GM19455 (cell line): ENCODE results near the gene NUBPL.
"Not testable (repeated sequence)": the region's sequence is repeated elsewhere in the genome, so short reads cannot be mapped to it uniquely, and the experiment has no call there.

Experiments used
- ATAC-seq: cut with Tn5 transposase; IDR thresholded peaks from one replicate; pipeline ENCODE4 v1.9.1; 2021; ENCODE audit not compliant: unreplicated experiment

The NUBPL gene

GRCh38 chr14:31576949-31577348, 15.7 kb downstream of the NUBPL start:
- ATAC-seq, result no peak

DNA sequence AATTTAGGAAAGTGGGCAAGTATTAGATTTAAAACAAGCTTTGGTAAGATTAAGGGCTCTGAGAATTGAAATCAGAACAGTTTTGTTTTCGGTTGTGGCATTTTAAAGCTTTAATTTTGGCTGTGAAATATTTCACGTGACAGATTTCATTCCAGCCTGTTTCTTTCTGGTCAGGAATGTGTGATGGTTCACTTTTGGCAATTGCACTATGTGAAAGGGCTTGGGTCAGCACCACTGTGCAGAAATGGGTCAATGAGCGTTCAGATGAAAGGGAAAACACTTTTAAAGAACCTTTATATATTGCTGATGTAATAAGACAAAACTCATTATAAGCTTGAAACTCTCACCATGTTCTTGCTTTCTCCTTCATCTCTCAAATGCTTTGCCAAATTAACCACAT, 17.1 kb downstream of the NUBPL start:
- no peak for ATAC-seq

DNA sequence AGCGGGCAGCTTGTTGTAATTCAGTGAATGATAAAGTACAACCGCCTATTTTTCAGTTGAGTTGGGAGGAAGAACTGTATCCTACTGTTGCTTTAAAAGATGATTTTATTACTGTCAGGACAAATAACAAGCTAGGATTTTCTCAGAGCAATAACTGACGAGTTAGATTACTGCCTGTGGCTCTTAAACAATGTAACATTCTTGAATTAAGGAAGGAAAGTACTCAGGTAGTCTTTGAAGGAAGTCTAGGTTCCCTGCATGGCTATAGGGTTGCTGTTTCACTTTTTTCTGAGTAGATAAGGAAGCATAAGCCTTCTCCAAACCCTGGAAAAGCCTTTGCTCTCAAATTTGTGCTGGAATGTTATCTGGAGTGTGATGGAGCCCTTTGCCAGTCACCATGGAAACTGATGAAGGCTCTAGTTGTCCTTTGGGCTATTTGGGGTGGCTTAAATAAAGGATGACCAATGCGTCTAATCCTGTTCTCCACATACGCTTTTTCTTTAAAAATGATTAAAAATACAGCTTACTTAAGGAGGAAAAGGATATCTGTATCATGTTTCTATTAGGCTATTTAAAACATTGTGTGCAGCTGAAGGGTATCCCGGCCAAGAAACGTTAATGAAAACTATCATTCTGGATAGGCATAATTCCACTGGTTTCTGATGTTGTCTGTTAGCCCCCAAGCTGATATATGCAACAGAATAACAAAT, 17.7 kb downstream of the NUBPL start:
- ATAC-seq, result no peak

DNA sequence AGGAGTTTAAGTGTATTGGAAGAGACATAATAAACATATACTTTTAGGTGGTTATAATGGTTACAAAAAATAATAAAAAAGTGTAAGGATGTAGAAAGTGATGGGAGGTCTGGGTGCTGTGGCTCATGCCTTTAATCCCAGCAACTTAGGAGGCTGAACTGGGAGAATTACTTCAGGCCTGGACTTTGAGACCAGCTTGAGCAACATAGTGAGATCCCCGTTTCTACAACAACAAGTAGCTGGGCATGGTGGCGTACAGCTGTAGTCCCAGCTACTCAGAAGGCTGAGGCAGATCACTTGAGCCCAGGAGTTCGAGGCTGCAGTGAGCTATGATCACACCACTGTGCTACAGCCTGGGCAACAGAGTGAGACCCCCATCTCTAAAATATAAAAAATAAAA, 19.0 kb downstream of the NUBPL start:
- ATAC-seq, result no peak

DNA sequence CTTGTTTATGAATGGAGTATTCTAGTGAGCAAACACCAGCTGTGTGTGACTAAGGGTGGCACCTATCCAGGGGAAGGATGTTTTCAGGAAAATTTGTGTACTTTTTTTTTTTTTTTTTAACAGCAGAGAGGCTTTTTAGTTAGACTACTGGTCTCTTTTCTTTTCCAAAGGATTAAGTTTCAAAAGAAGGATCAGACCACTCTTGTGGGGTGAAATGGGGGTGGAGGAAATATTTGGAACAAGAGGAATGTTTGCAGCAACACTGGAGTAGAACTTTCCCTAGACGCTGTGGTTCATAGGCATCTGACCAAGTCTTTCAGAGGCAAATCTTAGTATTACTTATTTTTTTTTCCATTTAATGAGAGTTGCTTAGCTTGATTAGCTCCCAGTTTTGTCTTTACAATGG, 21.1 kb downstream of the NUBPL start:
- ATAC-seq, result no peak

DNA sequence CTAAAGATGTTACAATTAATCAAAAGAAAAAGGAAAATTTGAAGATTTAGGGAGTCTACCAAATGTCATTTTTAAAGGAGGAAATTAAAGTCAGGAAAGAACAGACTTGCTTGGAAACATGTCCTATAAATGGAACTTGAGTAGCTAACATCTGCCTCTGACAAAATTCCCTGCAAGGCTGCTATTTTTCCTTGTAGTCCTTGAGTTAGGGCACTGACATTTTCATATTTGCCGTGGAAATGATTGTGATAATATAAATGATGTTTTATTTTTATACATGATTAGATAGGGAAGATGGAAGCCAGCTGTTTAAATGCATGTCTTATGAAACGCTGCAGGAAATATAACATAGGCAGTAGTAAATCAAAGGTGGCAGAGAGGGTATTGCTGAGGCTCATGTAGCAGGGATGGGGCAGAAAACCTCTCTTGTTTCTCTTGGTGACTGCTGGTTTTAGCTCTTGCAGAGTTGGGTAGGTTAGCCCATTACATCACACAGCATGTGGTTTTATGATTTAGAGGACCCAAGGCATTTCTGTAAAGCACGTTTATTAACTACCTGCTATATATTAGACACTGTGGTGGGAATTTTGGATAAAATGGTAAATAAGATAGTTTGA, 21.7 kb downstream of the NUBPL start:
- no peak for ATAC-seq

DNA sequence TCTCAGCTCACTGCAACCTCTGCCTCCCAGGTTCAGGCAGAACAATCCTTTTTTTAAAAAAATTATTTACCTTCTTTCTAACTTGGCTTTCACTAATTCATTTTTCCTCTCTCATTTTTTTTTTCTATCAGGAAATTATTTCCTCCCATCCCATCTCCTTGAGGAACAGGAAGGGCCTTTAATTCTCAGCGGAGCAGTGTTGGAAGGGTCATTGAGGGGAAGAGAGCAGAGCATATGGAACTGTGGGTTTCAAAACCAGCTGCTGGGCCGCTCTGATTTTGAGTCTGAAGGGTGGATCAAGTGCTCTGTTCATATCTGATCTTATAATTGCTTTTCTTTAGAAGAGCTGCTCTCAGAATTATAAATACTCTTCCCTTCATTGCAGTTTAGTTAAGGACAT, 29.0 kb downstream of the NUBPL start:
- no peak for ATAC-seq

- no peak for ATAC-seq
Observed at GRCh38 chr14:31592122-31592521, 30.9 kb downstream of the NUBPL start.

- ATAC-seq, result no peak
Observed at GRCh38 chr14:31592631-31593030, 31.4 kb downstream of the NUBPL start.

DNA sequence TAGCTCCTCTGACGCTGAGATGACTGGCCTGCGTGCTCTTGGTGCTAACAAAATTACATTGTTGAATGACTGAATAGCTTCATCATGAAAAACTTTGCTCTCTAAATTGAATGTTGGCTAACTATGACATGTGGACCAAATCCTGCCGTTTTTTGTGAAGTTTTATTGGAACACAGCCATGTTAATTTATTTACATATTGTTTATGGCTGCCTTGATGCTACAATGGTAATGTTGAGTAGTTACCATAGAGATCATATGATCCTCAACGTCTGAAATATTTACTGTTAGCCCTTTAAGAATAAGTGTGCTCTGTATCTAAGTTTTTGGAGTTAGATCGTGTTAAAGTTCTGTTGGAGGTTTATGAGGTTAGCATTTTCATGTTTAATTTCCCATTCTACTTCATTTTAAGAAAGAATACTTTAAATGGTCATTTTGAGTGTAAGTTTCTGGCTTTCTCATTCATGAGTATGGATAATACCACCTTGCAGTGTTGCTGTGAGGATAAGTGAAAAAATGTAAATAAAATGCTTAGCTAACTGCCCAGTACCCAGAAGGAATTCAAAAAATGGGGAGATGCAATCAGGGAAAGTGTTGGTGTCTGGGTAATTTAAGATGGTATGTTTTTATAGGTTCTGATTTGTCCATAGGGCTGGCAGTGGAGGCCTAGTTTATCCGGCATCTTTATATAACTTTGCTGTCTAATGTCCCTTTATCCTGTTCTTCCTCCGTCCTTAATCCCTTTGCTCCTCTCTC, 35.3 kb downstream of the NUBPL start:
- no peak for ATAC-seq

DNA sequence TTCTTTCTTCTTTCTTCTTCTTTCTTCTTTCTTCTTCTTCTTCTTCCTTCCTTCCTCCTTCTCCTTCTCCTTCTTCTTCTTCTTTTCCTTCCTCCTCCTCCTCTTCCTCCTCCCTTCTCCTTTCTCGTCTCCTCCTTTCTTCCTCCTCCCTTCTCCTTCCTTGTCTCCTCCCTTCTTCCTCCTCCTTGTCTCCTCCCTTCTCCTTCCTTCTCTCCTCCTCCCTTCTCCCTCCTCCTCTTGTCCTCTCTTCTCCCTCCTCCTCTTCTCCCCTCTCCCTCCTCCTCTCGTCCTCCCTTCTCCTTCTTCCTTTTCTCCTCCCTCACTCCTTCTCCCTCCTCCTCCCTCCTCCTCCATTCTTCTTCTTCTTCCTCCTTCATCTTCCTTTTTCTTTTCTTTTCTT, 44.5 kb downstream of the NUBPL start:
- ATAC-seq, result no peak

DNA sequence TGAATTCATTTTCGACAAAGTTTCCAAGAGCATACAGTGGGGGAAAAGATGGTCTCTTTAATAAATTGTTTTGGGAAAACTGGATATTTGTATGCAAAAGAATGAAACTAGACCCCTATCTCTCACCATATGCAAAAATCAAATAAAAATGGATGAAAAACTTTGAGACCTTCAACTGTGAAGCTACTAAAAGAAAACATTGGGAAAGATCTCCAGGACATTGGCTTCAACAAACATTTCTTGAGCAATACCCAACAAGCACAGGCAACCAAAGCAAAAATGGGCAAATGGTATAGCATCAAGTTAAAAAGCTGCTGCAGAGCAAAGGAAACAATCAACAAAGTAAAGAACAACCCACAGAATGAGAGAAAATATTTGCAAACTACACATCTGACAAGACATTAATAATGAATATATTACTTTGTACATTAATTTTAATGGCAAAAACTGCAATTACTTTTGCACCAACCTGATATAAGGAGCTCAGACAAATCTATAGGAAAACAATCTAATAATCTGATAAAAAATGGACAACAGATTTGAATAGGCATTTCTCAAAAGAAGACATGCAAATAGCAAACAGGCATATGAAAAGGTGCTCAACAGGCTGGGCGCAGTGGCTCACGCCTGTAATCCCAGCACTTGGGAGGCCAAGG, 50.7 kb downstream of the NUBPL start:
- ATAC-seq, result no peak

- ATAC-seq, result no peak
Observed at GRCh38 chr14:31613188-31613587, 52.0 kb downstream of the NUBPL start.

DNA sequence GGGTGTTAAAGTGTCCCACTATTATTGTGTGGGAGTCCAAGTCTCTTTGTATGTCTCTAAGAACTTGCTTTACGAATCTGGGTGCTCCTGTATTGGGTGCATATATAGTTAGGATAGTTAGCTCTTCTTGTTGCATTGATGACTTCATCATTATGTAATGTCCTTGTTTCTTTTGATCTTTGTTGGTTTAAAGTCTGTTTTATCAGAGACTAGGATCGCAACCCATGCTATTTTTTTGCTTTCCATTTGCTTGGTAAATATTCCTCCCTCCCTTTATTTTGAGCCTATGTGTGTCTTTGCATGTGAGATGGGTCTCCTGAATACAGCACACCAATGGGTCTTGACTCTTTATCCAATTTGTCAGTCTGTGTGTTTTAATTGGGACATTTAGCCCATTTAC, 57.7 kb downstream of the NUBPL start:
- ATAC-seq, result not testable (repeated sequence)

GRCh38 chr14:31619440-31619839, 58.2 kb downstream of the NUBPL start:
- no peak for ATAC-seq

GRCh38 chr14:31620898-31621297, 59.7 kb downstream of the NUBPL start:
- ATAC-seq, result not testable (repeated sequence)

DNA sequence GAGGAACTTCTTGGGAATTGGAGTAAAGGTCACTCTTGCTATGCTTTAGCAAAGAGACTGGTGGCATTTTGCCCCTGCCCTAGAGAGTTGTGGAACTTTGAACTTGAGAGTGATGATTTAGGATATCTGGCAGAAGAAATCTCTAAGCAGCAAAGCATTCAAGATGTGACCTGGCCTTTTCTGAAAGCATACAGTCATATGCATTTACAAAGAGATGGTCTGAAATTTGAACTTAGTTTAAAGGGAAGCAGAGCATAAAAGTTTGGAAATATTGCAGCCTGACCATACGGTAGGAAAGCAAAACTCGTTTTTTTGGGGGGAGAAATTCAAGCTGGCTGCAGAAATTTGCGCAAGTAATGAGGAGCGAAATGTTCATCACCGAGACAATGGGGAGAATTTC, 60.9 kb downstream of the NUBPL start:
- ATAC-seq, result no peak

- not testable (repeated sequence) for ATAC-seq
Observed at GRCh38 chr14:31652900-31653299, 91.7 kb downstream of the NUBPL start.

- no peak for ATAC-seq
Observed at GRCh38 chr14:31657917-31658316, 96.7 kb downstream of the NUBPL start.

DNA sequence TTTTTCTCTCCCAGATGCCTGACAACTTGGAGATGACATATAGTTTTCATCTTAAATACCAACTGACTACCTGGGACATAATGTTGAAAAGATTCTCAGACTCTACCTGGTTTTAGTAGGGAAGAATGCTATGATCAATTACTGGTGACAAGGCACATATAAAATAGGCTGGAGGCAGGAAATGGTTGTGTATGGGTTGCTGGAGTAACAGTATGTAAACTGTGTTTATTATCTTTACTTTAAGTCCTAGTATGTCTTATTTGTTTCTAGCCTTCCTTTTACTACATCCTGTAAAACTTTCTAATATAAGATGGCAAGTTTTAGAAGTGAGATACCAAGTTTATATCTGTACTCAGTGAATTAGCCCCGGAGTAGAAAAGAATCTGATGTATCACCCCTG, 98.1 kb downstream of the NUBPL start:
- ATAC-seq, result no peak

GRCh38 chr14:31660191-31660590, 99.0 kb downstream of the NUBPL start:
- no peak for ATAC-seq

GRCh38 chr14:31660728-31661127, 99.5 kb downstream of the NUBPL start:
- no peak for ATAC-seq
